SK-N-MC (cell line): ENCODE results near the gene MFSD6L.

Experiments used
- EZH2 ChIP-seq: fragments of 200-600 bp; sonication (generic); IDR thresholded peaks from one replicate; pipeline ENCODE4 v1.6.1; 2017; ENCODE audit warnings: antibody characterized with exemption
- FOXP2 ChIP-seq: optimal IDR thresholded peaks from 2 replicates; pipeline ENCODE3; 2011; ENCODE audit warnings: mild to moderate bottlenecking, moderate library complexity; ENCODE audit not compliant: insufficient read depth; ENCODE audit errors: extremely low read length, control extremely low read depth
- POLR2AphosphoS5 ChIP-seq: IDR thresholded peaks from 2 replicates; pipeline ENCODE4 v1.6.1; 2012; ENCODE audit warnings: mild to moderate bottlenecking, low read depth, low read length, borderline replicate concordance

GRCh38 chr17:8835106-8835505 lies 35.9 kb upstream of the MFSD6L start:
- no peak for TF ChIP-seq POLR2AphosphoS5
- TF ChIP-seq EZH2 = no peak
- TF ChIP-seq FOXP2 = no peak
